GM12872 (cell line): Measurements from ENCODE around the gene ATF6.

Source experiments
- CTCF ChIP-seq: IDR thresholded peaks from 3 replicates; pipeline ENCODE4 v1.5.1; 2011; ENCODE audit warnings: low read depth, mild to moderate bottlenecking, low read length, moderate library complexity; ENCODE audit not compliant: insufficient read depth

ATF6 gene

GRCh38 chr1:162008799-162009198, 242.7 kb downstream of the ATF6 start:
- TF ChIP-seq CTCF = no peak

GRCh38 chr1:162009501-162010174, 243.5 kb downstream of the ATF6 start:
- TF ChIP-seq CTCF = no peak

GRCh38 chr1:162010175-162010506, 244.0 kb downstream of the ATF6 start:
- TF ChIP-seq CTCF = no peak

GRCh38 chr1:162011337-162012012, 245.4 kb downstream of the ATF6 start:
- TF ChIP-seq CTCF = no peak

GRCh38 chr1:162013289-162013688, 247.2 kb downstream of the ATF6 start:
- TF ChIP-seq CTCF = no peak
